Activated CD8-positive, alpha-beta memory T cell treated with anti-CD3 and anti-CD28 coated beads for 36 hours (primary cell): ENCODE results near the gene CACNA2D4. TPM values are rescaled to one million over a fixed set of nuclear protein-coding genes. Genes with fewer than 3 reads are reported as not detected.

ENCODE experiments used
- CTCF ChIA-PET: fragments of 350-600 bp; sonication (Branson Sonifier 250); formaldehyde crosslinking; loops from one replicate; lab custom pipeline; 2021; ENCODE audit warnings: antibody characterized with exemption; lab: Charles Lee
- POLR2A ChIA-PET: fragments of 350-600 bp; sonication (Branson Sonifier 250); formaldehyde crosslinking; loops from one replicate; lab custom pipeline; 2021; ENCODE audit warnings: antibody characterized with exemption; lab: Charles Lee
- total RNA-seq, 2 experiments: library from RNA; stranded (reverse); gene quantifications; one replicate each; pipeline ENCODE4 v1.2.3, GENCODE V29; 2021

CACNA2D4 gene
- total RNA-seq, 2 experiments from 2014 or later, result 4.1 to 6.2 TPM

- CTCF ChIA-PET, result interaction anchor here (0.7 to 10.2 kb wide), 14 partner anchors 11 to 156 kb away, joined by 3 to 195 read pairs (median 3); partner anchors contain the start of gene ADIPOR2
These were observed 128.0 kb downstream of the CACNA2D4 start for GRCh38 chr12:1790444-1790843.

GRCh38 chr12:1787714-1788113 is 130.7 kb downstream of the CACNA2D4 start:
- CTCF ChIA-PET, result interaction anchor here (10.2 kb wide), 1 partner anchor 134 kb away, joined by 195 read pairs; no protein-coding TSS in a partner anchor

More at GRCh38 chr12:1790444-1790843, 128.0 kb downstream of the CACNA2D4 start:
- POLR2A ChIA-PET, result interaction anchor here (0.9 to 1.6 kb wide), 2 partner anchors 135 to 137 kb away, joined by 3 to 6 read pairs; no protein-coding TSS in a partner anchor

GRCh38 chr12:1782215-1782614 is 136.2 kb downstream of the CACNA2D4 start:
- POLR2A ChIA-PET, result no interaction called here
- CTCF ChIA-PET, result no interaction called here

More at GRCh38 chr12:1787714-1788113, 130.7 kb downstream of the CACNA2D4 start:
- POLR2A ChIA-PET, result no interaction called here

- CTCF ChIA-PET, result interaction anchor here (1.1 kb wide), 1 partner anchor 159 kb away, joined by 3 read pairs; no protein-coding TSS in a partner anchor
- POLR2A ChIA-PET, result no interaction called here
These were observed 136.7 kb downstream of the CACNA2D4 start for GRCh38 chr12:1781772-1782171.

- CTCF ChIA-PET, result no interaction called here
- POLR2A ChIA-PET, result no interaction called here
These were observed 138.7 kb downstream of the CACNA2D4 start for GRCh38 chr12:1779783-1780182.

- ChIA-PET POLR2A (no interaction called here), CTCF (no interaction called here)
These were observed 139.5 kb downstream of the CACNA2D4 start for GRCh38 chr12:1778911-1779310.

- POLR2A ChIA-PET, result no interaction called here
- CTCF ChIA-PET, result no interaction called here
These were observed 140.7 kb downstream of the CACNA2D4 start for GRCh38 chr12:1777798-1778197.

GRCh38 chr12:1776170-1776921 is 142.1 kb downstream of the CACNA2D4 start:
- CTCF ChIA-PET, result no interaction called here
- POLR2A ChIA-PET, result no interaction called here

- ChIA-PET POLR2A (no interaction called here), CTCF (interaction anchor here (1.5 kb wide), 1 partner anchor 22 kb away, joined by 3 read pairs; no protein-coding TSS in a partner anchor)
These were observed 144.4 kb downstream of the CACNA2D4 start for GRCh38 chr12:1773937-1774655.

- CTCF ChIA-PET, result no interaction called here
- POLR2A ChIA-PET, result no interaction called here
These were observed 148.5 kb downstream of the CACNA2D4 start for GRCh38 chr12:1769809-1770494.

GRCh38 chr12:1768615-1769014 is 149.8 kb downstream of the CACNA2D4 start:
- ChIA-PET POLR2A (no interaction called here), CTCF (no interaction called here)

GRCh38 chr12:1767407-1768090 is 150.9 kb downstream of the CACNA2D4 start:
- CTCF ChIA-PET, result no interaction called here
- POLR2A ChIA-PET, result no interaction called here

GRCh38 chr12:1766110-1766509 is 152.3 kb downstream of the CACNA2D4 start:
- ChIA-PET POLR2A (no interaction called here), CTCF (no interaction called here)

- POLR2A ChIA-PET, result no interaction called here
- CTCF ChIA-PET, result no interaction called here
These were observed 155.3 kb downstream of the CACNA2D4 start for GRCh38 chr12:1763153-1763552.

- CTCF ChIA-PET, result interaction anchor here (0.7 kb wide), 1 partner anchor 272 kb away, joined by 3 read pairs; no protein-coding TSS in a partner anchor
- POLR2A ChIA-PET, result no interaction called here
These were observed 156.6 kb downstream of the CACNA2D4 start for GRCh38 chr12:1761857-1762256.

GRCh38 chr12:1760566-1761382 is 157.7 kb downstream of the CACNA2D4 start:
- ChIA-PET POLR2A (no interaction called here), CTCF (no interaction called here)

- CTCF ChIA-PET, result no interaction called here
- POLR2A ChIA-PET, result no interaction called here
These were observed 159.6 kb downstream of the CACNA2D4 start for GRCh38 chr12:1758887-1759286.

GRCh38 chr12:1758376-1758775 is 160.1 kb downstream of the CACNA2D4 start:
- CTCF ChIA-PET, result no interaction called here
- POLR2A ChIA-PET, result no interaction called here
